Endothelial cell of umbilical vein (primary cell): ENCODE data around the gene SLC49A4. TPM values are rescaled to one million over a fixed set of nuclear protein-coding genes. Genes with fewer than 3 reads are reported as not detected.

Experiments
- BruUV-seq: library from RNA; stranded (reverse); fragments of 400-500 nt; replicated peaks from 2 replicates; lab custom pipeline; 2021; lab: Mats Ljungman, UMichigan
- CTCF ChIA-PET: fragments of 300-600, 350-600 bp; sonication (Branson Sonifier 250); formaldehyde crosslinking; loops from one replicate; lab custom pipeline; 2021; ENCODE audit warnings: antibody characterized with exemption, inconsistent platforms; lab: Charles Lee
- POLR2A ChIA-PET: fragments of 300-600, 350-600 bp; sonication (Branson Sonifier 250); formaldehyde crosslinking; loops from one replicate; lab custom pipeline; 2021; ENCODE audit warnings: antibody characterized with exemption, inconsistent platforms; lab: Charles Lee
- DNase-seq: peaks from one replicate; pipeline ENCODE4 v3.0.0-alpha.2; 2011; ENCODE audit warnings: low read depth, low spot score
- FAIRE-seq: peaks from 2 replicates; lab custom pipeline; 2011; peaks lifted over from hg19 to GRCh38; lab: Jason Lieb, UNC
- H2AFZ ChIP-seq: 2 replicates; pipeline ENCODE4 v1.6.0; 2012; ENCODE audit warnings: low read depth, low read length, control low read depth, inconsistent platforms
- H3K27ac ChIP-seq: 2 replicates; pipeline ENCODE4 v1.5.1; 2011; ENCODE audit warnings: low read depth, mild to moderate bottlenecking, control low read depth, low read length, moderate library complexity; ENCODE audit not compliant: insufficient read depth
- H3K27me3 ChIP-seq, 2 experiments: 2 replicates each; pipeline versions ENCODE4 v1.6.0 to v1.6.1; 2011; ENCODE audit warnings: low read length in 2 of 2, mixed read lengths in 1 of 2; ENCODE audit not compliant: control insufficient read depth in 2 of 2, insufficient read depth in 2 of 2
- H3K36me3 ChIP-seq, 2 experiments: 2 replicates in 1 of 2; 3 replicates in 1 of 2; pipeline ENCODE4 v1.5.1; 2011; ENCODE audit warnings: low read length in 2 of 2, mild to moderate bottlenecking in 1 of 2, moderate library complexity in 1 of 2; ENCODE audit not compliant: control insufficient read depth in 2 of 2, insufficient read depth in 2 of 2; ENCODE audit errors: extremely low read depth in 1 of 2
- H3K4me1 ChIP-seq: 3 replicates; pipeline ENCODE4 v1.5.1; 2011; ENCODE audit warnings: mild to moderate bottlenecking, low read length; ENCODE audit not compliant: control insufficient read depth, insufficient read depth; ENCODE audit errors: extremely low read depth
- H3K4me2 ChIP-seq: 2 replicates; pipeline ENCODE4 v1.6.1; 2011; ENCODE audit warnings: low read length, control low read depth, mixed read lengths; ENCODE audit not compliant: insufficient read depth
- H3K4me3 ChIP-seq, 3 experiments: fragments of 200-600 bp in 1 of 3; sonication (generic), shearing (Covaris generic) in 1 of 3; replicated peaks in 1 of 3; 2 replicates each; pipeline ENCODE4 v1.5.1; 2011 to 2016; ENCODE audit warnings: control low read depth in 3 of 3, low read length in 3 of 3, mild to moderate bottlenecking in 2 of 3, inconsistent platforms in 1 of 3, low read depth in 1 of 3, moderate library complexity in 1 of 3; ENCODE audit not compliant: insufficient read depth in 1 of 3
- H3K79me2 ChIP-seq: 2 replicates; pipeline ENCODE4 v1.6.0; 2012; ENCODE audit warnings: low read length, inconsistent platforms; ENCODE audit not compliant: control insufficient read depth, insufficient read depth
- H3K9ac ChIP-seq: replicated peaks from 2 replicates; pipeline ENCODE3; 2011; ENCODE audit warnings: low read length, control low read depth; ENCODE audit not compliant: insufficient read depth; ENCODE audit errors: extremely low read depth
- H3K9me1 ChIP-seq: replicated peaks from 3 replicates; pipeline ENCODE4 v1.6.0; 2011; ENCODE audit warnings: mild to moderate bottlenecking, low read length; ENCODE audit not compliant: control insufficient read depth, insufficient read depth; ENCODE audit errors: extremely low read depth
- H3K9me3 ChIP-seq: replicated peaks from 2 replicates; pipeline ENCODE4 v1.5.1; 2012; ENCODE audit warnings: low read length, inconsistent platforms; ENCODE audit not compliant: control insufficient read depth, insufficient read depth
- H4K20me1 ChIP-seq: replicated peaks from 2 replicates; pipeline ENCODE3; 2011; ENCODE audit warnings: mild to moderate bottlenecking, low read length; ENCODE audit not compliant: control insufficient read depth, insufficient read depth; ENCODE audit errors: extremely low read depth
- CTCF ChIP-seq, 2 donors: IDR thresholded peaks; 1 replicate in 1 of 2; 2 replicates in 1 of 2; pipeline ENCODE4 v1.5.1; 2011; ENCODE audit warnings: low read length in 2 of 2, mild to moderate bottlenecking in 2 of 2, moderate library complexity in 2 of 2, control low read depth in 1 of 2, inconsistent platforms in 1 of 2, low read depth in 1 of 2; ENCODE audit not compliant: insufficient read depth in 1 of 2; ENCODE audit errors: extremely low read depth in 1 of 2
- EZH2 ChIP-seq: IDR thresholded peaks from 2 replicates; pipeline ENCODE4 v1.6.1; 2012; ENCODE audit warnings: borderline replicate concordance, low read depth, mild to moderate bottlenecking, moderate library complexity, low read length, inconsistent platforms; ENCODE audit not compliant: severe bottlenecking
- FOS ChIP-seq: IDR thresholded peaks from 2 replicates; pipeline ENCODE4 v1.6.1; 2011; ENCODE audit warnings: mild to moderate bottlenecking, low read length, moderate library complexity, borderline replicate concordance; ENCODE audit not compliant: insufficient read depth
- GATA2 ChIP-seq: IDR thresholded peaks from 2 replicates; pipeline ENCODE4 v1.7.0; 2011; ENCODE audit warnings: low read depth, mild to moderate bottlenecking, moderate library complexity, mixed read lengths, low read length; ENCODE audit not compliant: insufficient read length, insufficient read depth
- JUN ChIP-seq: IDR thresholded peaks from 2 replicates; pipeline ENCODE4 v1.6.1; 2011; ENCODE audit warnings: borderline replicate concordance, low read depth; ENCODE audit not compliant: insufficient read length, insufficient read depth
- MYC ChIP-seq: IDR thresholded peaks from one replicate; pipeline ENCODE4 v1.6.1; 2011; ENCODE audit warnings: mild to moderate bottlenecking, low read depth, low read length
- POLR2A ChIP-seq: IDR thresholded peaks from 2 replicates; pipeline ENCODE4 v1.6.1; 2012; ENCODE audit warnings: low read depth, mild to moderate bottlenecking, control low read depth, low read length
- POLR2AphosphoS5 ChIP-seq: IDR thresholded peaks from 2 replicates; pipeline ENCODE4 v1.6.1; 2012; ENCODE audit warnings: low read depth, mild to moderate bottlenecking, control low read depth, low read length, moderate library complexity; ENCODE audit not compliant: insufficient read depth
- dilution Hi-C: fragments of 300-500 bp; cut with MboI; formaldehyde crosslinking; loops from one replicate; pipeline ENCODE4 v1.15.0; 2019; ENCODE audit warnings: low sequenced_read_pairs; ENCODE audit not compliant: extremely low pct_ligation_motif_present
- intact Hi-C: fragments of 100-400 bp; cut with micrococcal nuclease; formaldehyde crosslinking; loops from one replicate; pipeline ENCODE4 v1.10.0; 2022
- polyA plus RNA-seq, 4 experiments: library from polyadenylated mRNA; depleted of rRNA in 3 of 4; stranded (reverse) in 3 of 4; unstranded in 1 of 4; fragments of >200 nt; gene quantifications; 2 replicates each; pipeline versions ENCODE4 v1.2.1 to v1.2.3, GENCODE V29; 2011 to 2012; ENCODE audit warnings: missing spikeins in 1 of 4
- total RNA-seq: library from RNA; stranded (reverse); gene quantifications from 2 replicates; pipeline ENCODE4 v1.2.3, GENCODE V29; 2021
- TF ChIP-seq, protein P1 (sequence below): IDR thresholded peaks from 2 replicates; pipeline ENCODE4 v1.6.1; 2011; ENCODE audit not compliant: insufficient read depth, insufficient read length

SLC49A4 gene
- total and polyA plus RNA-seq, 2 donors (not counting 3 experiments of a cell fraction or from before 2014, with no cell fraction given), result 10.9 to 11.6 TPM

DNA sequence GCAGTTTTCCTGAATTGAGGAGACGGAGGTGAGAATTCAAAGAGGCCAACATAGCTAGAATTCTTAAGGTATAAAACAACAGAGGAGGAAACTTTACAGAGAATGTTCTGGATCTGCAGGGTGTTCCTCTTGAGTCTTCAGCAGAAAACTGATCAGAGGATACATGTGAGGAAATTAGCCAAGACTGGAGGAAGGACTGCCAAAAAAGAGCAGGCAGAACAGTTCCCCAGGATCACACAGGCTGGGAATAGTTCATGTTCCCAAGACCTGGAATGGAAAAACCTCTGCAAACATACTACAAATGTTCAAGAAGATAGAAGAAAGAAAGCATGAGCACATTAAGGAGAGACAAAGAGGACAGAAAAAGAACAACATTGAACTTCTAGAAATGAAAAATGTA, 7.5 kb downstream of the SLC49A4 start:
- H3K9me3 ChIP-seq, result no peaks in the 10 kb centered on the region
- no peaks in the 10 kb centered on the region for H3K9me1 ChIP-seq
- no peak overlapping the region for H2AFZ ChIP-seq
- H3K79me2 ChIP-seq, result no peaks in the 10 kb centered on the region
- H3K27me3 ChIP-seq, result no peaks in the 10 kb centered on the region
- no peaks in the 10 kb centered on the region for H4K20me1 ChIP-seq
- ChIA-PET POLR2A (no interaction called here), CTCF (no interaction called here)
- dilution Hi-C loops, result no loop called here
- no peaks in the 10 kb centered on the region for H3K36me3 ChIP-seq
- FAIRE-seq, result no peak
- H3K4me3 ChIP-seq, result no peak overlapping the region
- intact Hi-C loops, result no loop called here
- no peaks in the 10 kb centered on the region for H3K4me1 ChIP-seq
- no peak overlapping the region for H3K9ac ChIP-seq
- BruUV-seq, result no TSS peak
- no peak for TF ChIP-seq POLR2AphosphoS5
- TF ChIP-seq JUN, result no peak
- no peak for TF ChIP-seq CTCF (IDR thresholded peaks at IDR 0.05; ENCODE audit: extremely low read depth in 1 of 2, insufficient read depth in 1 of 2, low read depth in 1 of 2, low read length in 2 of 2)
- TF ChIP-seq POLR2A, result no peak
- TF ChIP-seq MYC, result no peak
- TF ChIP-seq GATA2, result no peak
- no peak for TF ChIP-seq EZH2
- TF ChIP-seq, protein P1, sequence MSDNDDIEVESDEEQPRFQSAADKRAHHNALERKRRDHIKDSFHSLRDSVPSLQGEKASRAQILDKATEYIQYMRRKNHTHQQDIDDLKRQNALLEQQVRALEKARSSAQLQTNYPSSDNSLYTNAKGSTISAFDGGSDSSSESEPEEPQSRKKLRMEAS, result no peak
- TF ChIP-seq FOS, result no peak
- no peak for DNase-seq
- no peak overlapping the region for H3K27ac ChIP-seq
- no peak overlapping the region for H3K4me2 ChIP-seq
